Measurements from ENCODE around the gene PRELP.

Gene PRELP

GRCh38 chr1:203526572-203526971 is 51.0 kb downstream of the PRELP start:
- no peaks in the 10 kb centered on the region for H3K4me1 ChIP-seq (ENCODE audit: control insufficient read depth, insufficient read depth, low read length, poor library complexity, severe bottlenecking)
- DNase-seq, result no peak
- no peak overlapping the region for H3K4me3 ChIP-seq (ENCODE audit: insufficient read depth, low read depth, low read length, poor library complexity, severe bottlenecking)
- no peak overlapping the region for H3K27ac ChIP-seq (ENCODE audit: insufficient read depth, low read length, poor library complexity, severe bottlenecking)
- no peaks in the 10 kb centered on the region for H3K9me3 ChIP-seq (ENCODE audit: control insufficient read depth, low read length)
- H3K36me3 ChIP-seq (ENCODE audit: control insufficient read depth, insufficient read depth, low read length), result no peaks in the 10 kb centered on the region
- no peaks in the 10 kb centered on the region for H3K27me3 ChIP-seq (replicated peaks; ENCODE audit: control insufficient read depth, insufficient read depth, low read length, poor library complexity, severe bottlenecking)

DNA sequence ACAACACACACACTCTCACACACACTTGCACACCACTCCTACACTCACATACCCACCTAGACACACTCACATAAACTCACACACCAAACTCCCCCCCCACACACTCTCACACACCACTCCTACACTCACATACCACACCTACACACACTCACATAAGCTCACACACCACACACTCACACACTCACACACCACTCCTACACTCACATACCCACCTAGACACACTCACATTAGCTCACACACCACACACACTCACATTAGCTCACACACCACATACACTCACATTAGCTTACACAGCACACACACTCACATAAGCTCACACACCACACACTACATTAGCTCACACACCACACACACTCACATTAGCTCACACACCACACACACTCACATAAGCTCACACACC is 51.4 kb downstream of the PRELP start:
- no peak overlapping the region for H3K4me3 ChIP-seq (ENCODE audit: insufficient read depth, low read depth, low read length, poor library complexity, severe bottlenecking)
- DNase-seq, result no peak
- no peaks in the 10 kb centered on the region for H3K36me3 ChIP-seq (ENCODE audit: control insufficient read depth, insufficient read depth, low read length)
- H3K27ac ChIP-seq (ENCODE audit: insufficient read depth, low read length, poor library complexity, severe bottlenecking), result no peak overlapping the region
- no peaks in the 10 kb centered on the region for H3K4me1 ChIP-seq (ENCODE audit: control insufficient read depth, insufficient read depth, low read length, poor library complexity, severe bottlenecking)
- H3K27me3 ChIP-seq (replicated peaks; ENCODE audit: control insufficient read depth, insufficient read depth, low read length, poor library complexity, severe bottlenecking), result no peaks in the 10 kb centered on the region
- H3K9me3 ChIP-seq (ENCODE audit: control insufficient read depth, low read length), result no peaks in the 10 kb centered on the region

- H3K9me3 ChIP-seq (ENCODE audit: control insufficient read depth, low read length), result no peaks in the 10 kb centered on the region
Observed at GRCh38 chr1:203528063-203528462, 52.5 kb downstream of the PRELP start.

GRCh38 chr1:203528976-203529835 is 53.6 kb downstream of the PRELP start:
- no peaks in the 10 kb centered on the region for H3K27me3 ChIP-seq (replicated peaks; ENCODE audit: control insufficient read depth, insufficient read depth, low read length, poor library complexity, severe bottlenecking)
- H3K27ac ChIP-seq (ENCODE audit: insufficient read depth, low read length, poor library complexity, severe bottlenecking), result no peak overlapping the region
- no peaks in the 10 kb centered on the region for H3K36me3 ChIP-seq (ENCODE audit: control insufficient read depth, insufficient read depth, low read length)
- no peak for DNase-seq
- no peaks in the 10 kb centered on the region for H3K4me1 ChIP-seq (ENCODE audit: control insufficient read depth, insufficient read depth, low read length, poor library complexity, severe bottlenecking)
- no peak overlapping the region for H3K4me3 ChIP-seq (ENCODE audit: insufficient read depth, low read depth, low read length, poor library complexity, severe bottlenecking)
- H3K9me3 ChIP-seq (ENCODE audit: control insufficient read depth, low read length), result no peaks in the 10 kb centered on the region

More at GRCh38 chr1:203528063-203528462, 52.5 kb downstream of the PRELP start:
- Histone ChIP-seq H3K36me3 (ENCODE audit: control insufficient read depth, insufficient read depth, low read length) (no peaks in the 10 kb centered on the region), H3K27me3 (replicated peaks; ENCODE audit: control insufficient read depth, insufficient read depth, low read length, poor library complexity, severe bottlenecking) (no peaks in the 10 kb centered on the region), H3K4me1 (ENCODE audit: control insufficient read depth, insufficient read depth, low read length, poor library complexity, severe bottlenecking) (no peaks in the 10 kb centered on the region), H3K27ac (ENCODE audit: insufficient read depth, low read length, poor library complexity, severe bottlenecking) (no peak overlapping the region), H3K4me3 (ENCODE audit: insufficient read depth, low read depth, low read length, poor library complexity, severe bottlenecking) (no peak overlapping the region)
- DNase-seq, result no peak

- no peaks in the 10 kb centered on the region for H3K4me1 ChIP-seq (ENCODE audit: control insufficient read depth, insufficient read depth, low read length, poor library complexity, severe bottlenecking)
- DNase-seq, result no peak
Observed at GRCh38 chr1:203531063-203531462, 55.5 kb downstream of the PRELP start.

DNA sequence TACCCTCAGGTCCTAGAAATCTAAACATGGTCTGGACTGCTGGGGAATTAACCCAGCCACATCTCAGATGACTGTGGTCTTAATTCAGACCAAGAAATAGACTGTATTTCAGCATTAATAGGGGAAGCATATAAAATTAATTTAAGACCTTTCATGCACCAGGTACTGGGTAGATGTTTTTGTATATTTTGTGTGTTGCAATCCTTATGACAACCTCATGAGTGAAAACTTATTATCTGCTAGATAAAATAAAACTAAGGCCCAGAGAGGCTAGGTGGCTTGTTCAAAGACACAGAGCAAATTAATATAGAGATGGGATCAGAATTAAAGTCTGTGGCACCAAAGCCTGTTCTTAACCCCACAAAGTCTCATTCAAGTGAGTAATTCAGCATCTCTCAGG is 58.4 kb downstream of the PRELP start:
- Histone ChIP-seq H3K4me1 (ENCODE audit: control insufficient read depth, insufficient read depth, low read length, poor library complexity, severe bottlenecking) (no peaks in the 10 kb centered on the region), H3K9me3 (ENCODE audit: control insufficient read depth, low read length) (no peaks in the 10 kb centered on the region), H3K27ac (ENCODE audit: insufficient read depth, low read length, poor library complexity, severe bottlenecking) (no peak overlapping the region), H3K4me3 (ENCODE audit: insufficient read depth, low read depth, low read length, poor library complexity, severe bottlenecking) (no peak overlapping the region), H3K36me3 (ENCODE audit: control insufficient read depth, insufficient read depth, low read length) (no peaks in the 10 kb centered on the region), H3K27me3 (replicated peaks; ENCODE audit: control insufficient read depth, insufficient read depth, low read length, poor library complexity, severe bottlenecking) (no peaks in the 10 kb centered on the region)
- no peak for DNase-seq

More at GRCh38 chr1:203531063-203531462, 55.5 kb downstream of the PRELP start:
- Histone ChIP-seq H3K27me3 (replicated peaks; ENCODE audit: control insufficient read depth, insufficient read depth, low read length, poor library complexity, severe bottlenecking) (no peaks in the 10 kb centered on the region), H3K36me3 (ENCODE audit: control insufficient read depth, insufficient read depth, low read length) (no peaks in the 10 kb centered on the region), H3K9me3 (ENCODE audit: control insufficient read depth, low read length) (no peaks in the 10 kb centered on the region), H3K4me3 (ENCODE audit: insufficient read depth, low read depth, low read length, poor library complexity, severe bottlenecking) (no peak overlapping the region), H3K27ac (ENCODE audit: insufficient read depth, low read length, poor library complexity, severe bottlenecking) (no peak overlapping the region)

GRCh38 chr1:203534526-203534925 is 58.9 kb downstream of the PRELP start:
- H3K36me3 ChIP-seq (ENCODE audit: control insufficient read depth, insufficient read depth, low read length), result no peaks in the 10 kb centered on the region
- H3K9me3 ChIP-seq (ENCODE audit: control insufficient read depth, low read length), result no peaks in the 10 kb centered on the region
- H3K27me3 ChIP-seq (replicated peaks; ENCODE audit: control insufficient read depth, insufficient read depth, low read length, poor library complexity, severe bottlenecking), result no peaks in the 10 kb centered on the region
- no peaks in the 10 kb centered on the region for H3K4me1 ChIP-seq (ENCODE audit: control insufficient read depth, insufficient read depth, low read length, poor library complexity, severe bottlenecking)
- no peak overlapping the region for H3K4me3 ChIP-seq (ENCODE audit: insufficient read depth, low read depth, low read length, poor library complexity, severe bottlenecking)
- DNase-seq, result no peak
- H3K27ac ChIP-seq (ENCODE audit: insufficient read depth, low read length, poor library complexity, severe bottlenecking), result no peak overlapping the region

GRCh38 chr1:203536575-203536974 is 61.0 kb downstream of the PRELP start:
- H3K27ac ChIP-seq (ENCODE audit: insufficient read depth, low read length, poor library complexity, severe bottlenecking), result no peak overlapping the region
- H3K4me1 ChIP-seq (ENCODE audit: control insufficient read depth, insufficient read depth, low read length, poor library complexity, severe bottlenecking), result no peaks in the 10 kb centered on the region
- no peaks in the 10 kb centered on the region for H3K27me3 ChIP-seq (replicated peaks; ENCODE audit: control insufficient read depth, insufficient read depth, low read length, poor library complexity, severe bottlenecking)
- no peak for DNase-seq
- no peak overlapping the region for H3K4me3 ChIP-seq (ENCODE audit: insufficient read depth, low read depth, low read length, poor library complexity, severe bottlenecking)
- no peaks in the 10 kb centered on the region for H3K9me3 ChIP-seq (ENCODE audit: control insufficient read depth, low read length)
- H3K36me3 ChIP-seq (ENCODE audit: control insufficient read depth, insufficient read depth, low read length), result no peaks in the 10 kb centered on the region

DNA sequence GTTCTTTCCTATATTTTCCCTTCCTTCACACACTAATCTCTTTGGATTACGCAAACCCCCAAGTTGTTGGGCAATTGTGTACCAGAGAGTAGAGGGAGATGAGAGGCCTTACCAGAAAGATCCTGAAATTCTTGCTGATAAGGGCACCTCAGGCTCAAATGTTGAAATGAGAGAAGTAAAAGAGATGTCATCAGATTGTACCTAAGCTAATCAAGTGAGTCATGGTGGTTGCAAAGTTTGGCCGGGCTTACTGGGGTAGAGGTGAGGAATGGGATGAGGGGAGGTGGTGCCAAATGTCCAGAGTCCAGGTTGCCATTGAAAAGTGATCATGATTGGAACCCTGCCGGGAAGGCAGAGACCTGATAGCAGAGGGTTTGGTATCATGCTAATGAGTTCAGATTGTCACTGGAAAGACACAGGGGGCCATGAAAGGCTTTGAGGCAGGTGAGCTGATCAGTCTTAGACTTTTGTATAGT is 61.4 kb downstream of the PRELP start:
- Histone ChIP-seq H3K36me3 (ENCODE audit: control insufficient read depth, insufficient read depth, low read length) (no peaks in the 10 kb centered on the region), H3K27ac (ENCODE audit: insufficient read depth, low read length, poor library complexity, severe bottlenecking) (no peak overlapping the region), H3K4me3 (ENCODE audit: insufficient read depth, low read depth, low read length, poor library complexity, severe bottlenecking) (no peak overlapping the region), H3K4me1 (ENCODE audit: control insufficient read depth, insufficient read depth, low read length, poor library complexity, severe bottlenecking) (no peaks in the 10 kb centered on the region), H3K9me3 (ENCODE audit: control insufficient read depth, low read length) (no peaks in the 10 kb centered on the region), H3K27me3 (replicated peaks; ENCODE audit: control insufficient read depth, insufficient read depth, low read length, poor library complexity, severe bottlenecking) (no peaks in the 10 kb centered on the region)
- no peak for DNase-seq

- H3K27ac ChIP-seq (ENCODE audit: insufficient read depth, low read length, poor library complexity, severe bottlenecking), result no peak overlapping the region
- no peak for DNase-seq
- H3K9me3 ChIP-seq (ENCODE audit: control insufficient read depth, low read length), result no peaks in the 10 kb centered on the region
- H3K4me1 ChIP-seq (ENCODE audit: control insufficient read depth, insufficient read depth, low read length, poor library complexity, severe bottlenecking), result no peaks in the 10 kb centered on the region
- H3K4me3 ChIP-seq (ENCODE audit: insufficient read depth, low read depth, low read length, poor library complexity, severe bottlenecking), result no peak overlapping the region
- H3K27me3 ChIP-seq (replicated peaks; ENCODE audit: control insufficient read depth, insufficient read depth, low read length, poor library complexity, severe bottlenecking), result no peaks in the 10 kb centered on the region
- no peaks in the 10 kb centered on the region for H3K36me3 ChIP-seq (ENCODE audit: control insufficient read depth, insufficient read depth, low read length)
Observed at GRCh38 chr1:203537806-203538464, 62.3 kb downstream of the PRELP start.
